Measurements from ENCODE around the gene PIH1D2. TPM values are rescaled to one million over a fixed set of nuclear protein-coding genes. Genes with fewer than 3 reads are reported as not detected.

Gene PIH1D2
- total and polyA plus RNA-seq, 9 of the 15 experiments (the other 6 are each of a cell fraction or from before 2014, with no cell fraction given): 1.5 to 5.4 (median 3.0) TPM

DNA sequence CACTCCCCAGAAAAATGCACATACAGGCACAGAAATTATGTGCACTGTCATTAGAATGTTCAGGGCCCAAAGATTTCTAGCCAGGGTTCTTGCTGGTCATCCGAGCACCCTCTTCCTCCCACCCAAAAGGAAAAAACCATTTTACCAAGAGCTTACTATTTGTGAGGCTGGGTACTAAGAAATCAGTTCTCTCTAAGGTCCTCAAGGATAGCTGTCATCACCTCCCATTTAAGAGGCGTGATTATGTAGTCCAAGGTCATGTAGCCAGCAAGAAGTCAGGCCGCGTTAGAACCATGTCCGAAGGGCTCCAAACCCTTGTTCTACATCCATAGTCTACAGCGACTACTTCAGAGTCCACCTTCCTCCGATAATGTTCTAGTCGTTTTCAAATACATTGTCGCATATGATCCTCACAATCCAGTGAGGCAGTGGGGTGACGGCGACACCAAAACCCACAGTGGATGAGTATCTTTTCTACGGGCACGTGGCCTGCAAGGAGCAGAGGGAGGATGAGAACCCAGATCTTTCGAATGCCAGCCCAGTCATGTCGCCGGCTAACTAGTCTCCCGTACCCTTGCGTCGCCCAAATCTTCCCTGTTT lies 12.1 kb upstream of the PIH1D2 start (continued):
- TF ChIP-seq, protein P1, sequence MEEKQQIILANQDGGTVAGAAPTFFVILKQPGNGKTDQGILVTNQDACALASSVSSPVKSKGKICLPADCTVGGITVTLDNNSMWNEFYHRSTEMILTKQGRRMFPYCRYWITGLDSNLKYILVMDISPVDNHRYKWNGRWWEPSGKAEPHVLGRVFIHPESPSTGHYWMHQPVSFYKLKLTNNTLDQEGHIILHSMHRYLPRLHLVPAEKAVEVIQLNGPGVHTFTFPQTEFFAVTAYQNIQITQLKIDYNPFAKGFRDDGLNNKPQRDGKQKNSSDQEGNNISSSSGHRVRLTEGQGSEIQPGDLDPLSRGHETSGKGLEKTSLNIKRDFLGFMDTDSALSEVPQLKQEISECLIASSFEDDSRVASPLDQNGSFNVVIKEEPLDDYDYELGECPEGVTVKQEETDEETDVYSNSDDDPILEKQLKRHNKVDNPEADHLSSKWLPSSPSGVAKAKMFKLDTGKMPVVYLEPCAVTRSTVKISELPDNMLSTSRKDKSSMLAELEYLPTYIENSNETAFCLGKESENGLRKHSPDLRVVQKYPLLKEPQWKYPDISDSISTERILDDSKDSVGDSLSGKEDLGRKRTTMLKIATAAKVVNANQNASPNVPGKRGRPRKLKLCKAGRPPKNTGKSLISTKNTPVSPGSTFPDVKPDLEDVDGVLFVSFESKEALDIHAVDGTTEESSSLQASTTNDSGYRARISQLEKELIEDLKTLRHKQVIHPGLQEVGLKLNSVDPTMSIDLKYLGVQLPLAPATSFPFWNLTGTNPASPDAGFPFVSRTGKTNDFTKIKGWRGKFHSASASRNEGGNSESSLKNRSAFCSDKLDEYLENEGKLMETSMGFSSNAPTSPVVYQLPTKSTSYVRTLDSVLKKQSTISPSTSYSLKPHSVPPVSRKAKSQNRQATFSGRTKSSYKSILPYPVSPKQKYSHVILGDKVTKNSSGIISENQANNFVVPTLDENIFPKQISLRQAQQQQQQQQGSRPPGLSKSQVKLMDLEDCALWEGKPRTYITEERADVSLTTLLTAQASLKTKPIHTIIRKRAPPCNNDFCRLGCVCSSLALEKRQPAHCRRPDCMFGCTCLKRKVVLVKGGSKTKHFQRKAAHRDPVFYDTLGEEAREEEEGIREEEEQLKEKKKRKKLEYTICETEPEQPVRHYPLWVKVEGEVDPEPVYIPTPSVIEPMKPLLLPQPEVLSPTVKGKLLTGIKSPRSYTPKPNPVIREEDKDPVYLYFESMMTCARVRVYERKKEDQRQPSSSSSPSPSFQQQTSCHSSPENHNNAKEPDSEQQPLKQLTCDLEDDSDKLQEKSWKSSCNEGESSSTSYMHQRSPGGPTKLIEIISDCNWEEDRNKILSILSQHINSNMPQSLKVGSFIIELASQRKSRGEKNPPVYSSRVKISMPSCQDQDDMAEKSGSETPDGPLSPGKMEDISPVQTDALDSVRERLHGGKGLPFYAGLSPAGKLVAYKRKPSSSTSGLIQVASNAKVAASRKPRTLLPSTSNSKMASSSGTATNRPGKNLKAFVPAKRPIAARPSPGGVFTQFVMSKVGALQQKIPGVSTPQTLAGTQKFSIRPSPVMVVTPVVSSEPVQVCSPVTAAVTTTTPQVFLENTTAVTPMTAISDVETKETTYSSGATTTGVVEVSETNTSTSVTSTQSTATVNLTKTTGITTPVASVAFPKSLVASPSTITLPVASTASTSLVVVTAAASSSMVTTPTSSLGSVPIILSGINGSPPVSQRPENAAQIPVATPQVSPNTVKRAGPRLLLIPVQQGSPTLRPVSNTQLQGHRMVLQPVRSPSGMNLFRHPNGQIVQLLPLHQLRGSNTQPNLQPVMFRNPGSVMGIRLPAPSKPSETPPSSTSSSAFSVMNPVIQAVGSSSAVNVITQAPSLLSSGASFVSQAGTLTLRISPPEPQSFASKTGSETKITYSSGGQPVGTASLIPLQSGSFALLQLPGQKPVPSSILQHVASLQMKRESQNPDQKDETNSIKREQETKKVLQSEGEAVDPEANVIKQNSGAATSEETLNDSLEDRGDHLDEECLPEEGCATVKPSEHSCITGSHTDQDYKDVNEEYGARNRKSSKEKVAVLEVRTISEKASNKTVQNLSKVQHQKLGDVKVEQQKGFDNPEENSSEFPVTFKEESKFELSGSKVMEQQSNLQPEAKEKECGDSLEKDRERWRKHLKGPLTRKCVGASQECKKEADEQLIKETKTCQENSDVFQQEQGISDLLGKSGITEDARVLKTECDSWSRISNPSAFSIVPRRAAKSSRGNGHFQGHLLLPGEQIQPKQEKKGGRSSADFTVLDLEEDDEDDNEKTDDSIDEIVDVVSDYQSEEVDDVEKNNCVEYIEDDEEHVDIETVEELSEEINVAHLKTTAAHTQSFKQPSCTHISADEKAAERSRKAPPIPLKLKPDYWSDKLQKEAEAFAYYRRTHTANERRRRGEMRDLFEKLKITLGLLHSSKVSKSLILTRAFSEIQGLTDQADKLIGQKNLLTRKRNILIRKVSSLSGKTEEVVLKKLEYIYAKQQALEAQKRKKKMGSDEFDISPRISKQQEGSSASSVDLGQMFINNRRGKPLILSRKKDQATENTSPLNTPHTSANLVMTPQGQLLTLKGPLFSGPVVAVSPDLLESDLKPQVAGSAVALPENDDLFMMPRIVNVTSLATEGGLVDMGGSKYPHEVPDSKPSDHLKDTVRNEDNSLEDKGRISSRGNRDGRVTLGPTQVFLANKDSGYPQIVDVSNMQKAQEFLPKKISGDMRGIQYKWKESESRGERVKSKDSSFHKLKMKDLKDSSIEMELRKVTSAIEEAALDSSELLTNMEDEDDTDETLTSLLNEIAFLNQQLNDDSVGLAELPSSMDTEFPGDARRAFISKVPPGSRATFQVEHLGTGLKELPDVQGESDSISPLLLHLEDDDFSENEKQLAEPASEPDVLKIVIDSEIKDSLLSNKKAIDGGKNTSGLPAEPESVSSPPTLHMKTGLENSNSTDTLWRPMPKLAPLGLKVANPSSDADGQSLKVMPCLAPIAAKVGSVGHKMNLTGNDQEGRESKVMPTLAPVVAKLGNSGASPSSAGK (IDR thresholded peaks at IDR 0.05): peak; percentile 83
- TF ChIP-seq ZNF316 (IDR thresholded peaks at IDR 0.05) (0 out of 2 replicates have a peak, but pooled peaks have one; percentile 4), HOXB6 (CRISPR knock-in tag; IDR thresholded peaks at IDR 0.05; ENCODE audit: borderline replicate concordance) (no peak), RBM14 (IDR thresholded peaks at IDR 0.05; ENCODE audit: borderline replicate concordance, insufficient read depth, low read depth, low read length) (no peak), RBM15 (IDR thresholded peaks at IDR 0.05; ENCODE audit: insufficient read depth, low read length) (no peak)
- TF ChIP-seq, protein P2, sequence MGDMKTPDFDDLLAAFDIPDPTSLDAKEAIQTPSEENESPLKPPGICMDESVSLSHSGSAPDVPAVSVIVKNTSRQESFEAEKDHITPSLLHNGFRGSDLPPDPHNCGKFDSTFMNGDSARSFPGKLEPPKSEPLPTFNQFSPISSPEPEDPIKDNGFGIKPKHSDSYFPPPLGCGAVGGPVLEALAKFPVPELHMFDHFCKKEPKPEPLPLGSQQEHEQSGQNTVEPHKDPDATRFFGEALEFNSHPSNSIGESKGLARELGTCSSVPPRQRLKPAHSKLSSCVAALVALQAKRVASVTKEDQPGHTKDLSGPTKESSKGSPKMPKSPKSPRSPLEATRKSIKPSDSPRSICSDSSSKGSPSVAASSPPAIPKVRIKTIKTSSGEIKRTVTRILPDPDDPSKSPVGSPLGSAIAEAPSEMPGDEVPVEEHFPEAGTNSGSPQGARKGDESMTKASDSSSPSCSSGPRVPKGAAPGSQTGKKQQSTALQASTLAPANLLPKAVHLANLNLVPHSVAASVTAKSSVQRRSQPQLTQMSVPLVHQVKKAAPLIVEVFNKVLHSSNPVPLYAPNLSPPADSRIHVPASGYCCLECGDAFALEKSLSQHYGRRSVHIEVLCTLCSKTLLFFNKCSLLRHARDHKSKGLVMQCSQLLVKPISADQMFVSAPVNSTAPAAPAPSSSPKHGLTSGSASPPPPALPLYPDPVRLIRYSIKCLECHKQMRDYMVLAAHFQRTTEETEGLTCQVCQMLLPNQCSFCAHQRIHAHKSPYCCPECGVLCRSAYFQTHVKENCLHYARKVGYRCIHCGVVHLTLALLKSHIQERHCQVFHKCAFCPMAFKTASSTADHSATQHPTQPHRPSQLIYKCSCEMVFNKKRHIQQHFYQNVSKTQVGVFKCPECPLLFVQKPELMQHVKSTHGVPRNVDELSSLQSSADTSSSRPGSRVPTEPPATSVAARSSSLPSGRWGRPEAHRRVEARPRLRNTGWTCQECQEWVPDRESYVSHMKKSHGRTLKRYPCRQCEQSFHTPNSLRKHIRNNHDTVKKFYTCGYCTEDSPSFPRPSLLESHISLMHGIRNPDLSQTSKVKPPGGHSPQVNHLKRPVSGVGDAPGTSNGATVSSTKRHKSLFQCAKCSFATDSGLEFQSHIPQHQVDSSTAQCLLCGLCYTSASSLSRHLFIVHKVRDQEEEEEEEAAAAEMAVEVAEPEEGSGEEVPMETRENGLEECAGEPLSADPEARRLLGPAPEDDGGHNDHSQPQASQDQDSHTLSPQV (IDR thresholded peaks at IDR 0.05): peak; percentile 54; the same call in 1 of the 2 replicates
- TF ChIP-seq, protein P3, sequence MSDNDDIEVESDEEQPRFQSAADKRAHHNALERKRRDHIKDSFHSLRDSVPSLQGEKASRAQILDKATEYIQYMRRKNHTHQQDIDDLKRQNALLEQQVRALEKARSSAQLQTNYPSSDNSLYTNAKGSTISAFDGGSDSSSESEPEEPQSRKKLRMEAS (CRISPR knock-in tag; IDR thresholded peaks at IDR 0.05): peak; percentile 87
- TF ChIP-seq, protein P4, sequence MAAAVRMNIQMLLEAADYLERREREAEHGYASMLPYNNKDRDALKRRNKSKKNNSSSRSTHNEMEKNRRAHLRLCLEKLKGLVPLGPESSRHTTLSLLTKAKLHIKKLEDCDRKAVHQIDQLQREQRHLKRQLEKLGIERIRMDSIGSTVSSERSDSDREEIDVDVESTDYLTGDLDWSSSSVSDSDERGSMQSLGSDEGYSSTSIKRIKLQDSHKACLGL (CRISPR knock-in tag; IDR thresholded peaks at IDR 0.05; ENCODE audit: borderline replicate concordance, poor library complexity, severe bottlenecking): no peak
